HG03175 (cell line): ENCODE measurements around the gene SCAP.
"Not testable (repeated sequence)": the region's sequence is repeated elsewhere in the genome, so short reads cannot be mapped to it uniquely, and the experiment has no call there.

Source experiments
- ATAC-seq: cut with Tn5 transposase; IDR thresholded peaks from one replicate; pipeline ENCODE4 v1.9.1; 2021; ENCODE audit warnings: mild to moderate bottlenecking, moderate library complexity; ENCODE audit not compliant: unreplicated experiment

Gene SCAP

GRCh38 chr3:47481763-47482162 is 6.0 kb upstream of the SCAP start:
- ATAC-seq: not testable (repeated sequence)

- ATAC-seq: not testable (repeated sequence)
These were observed 4.5 kb upstream of the SCAP start for GRCh38 chr3:47480267-47480666.

- no peak for ATAC-seq
These were observed 4.1 kb upstream of the SCAP start for GRCh38 chr3:47479826-47480160.

GRCh38 chr3:47478022-47478421 is 2.3 kb upstream of the SCAP start:
- ATAC-seq: no peak

DNA sequence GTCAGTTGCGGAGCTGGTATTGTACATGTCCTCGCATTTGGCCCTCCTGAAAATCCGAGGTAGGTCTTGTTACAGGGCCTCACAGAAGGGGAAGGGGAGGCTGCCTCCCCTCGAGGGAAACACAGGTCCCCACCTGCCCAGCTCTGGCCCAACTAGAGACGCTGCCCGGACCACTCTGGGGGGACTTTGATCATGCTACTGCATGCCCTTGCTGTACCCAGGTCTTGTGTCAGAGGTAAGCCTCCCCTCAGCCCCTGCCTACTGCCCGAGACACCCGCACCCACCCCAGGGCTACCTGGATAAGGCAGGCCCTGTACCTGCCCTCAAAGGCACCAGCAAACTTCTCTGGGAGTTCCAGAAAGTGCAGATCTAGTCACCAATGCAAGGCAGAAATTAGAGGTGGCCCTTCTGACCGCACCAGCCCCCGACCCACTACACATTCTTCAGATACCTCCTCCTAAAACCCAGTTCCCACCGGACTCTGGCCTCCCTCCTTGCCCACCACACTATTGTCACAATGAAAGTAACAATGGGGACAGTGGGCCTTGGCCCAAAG is 981 bp upstream of the SCAP start:
- no peak for ATAC-seq

GRCh38 chr3:47476330-47476626 is 537 bp upstream of the SCAP start:
- ATAC-seq: peak; percentile 16

- no peak for ATAC-seq
These were observed 642 bp downstream of the SCAP start for GRCh38 chr3:47475029-47475569.

GRCh38 chr3:47473391-47473790 is 2.4 kb downstream of the SCAP start:
- ATAC-seq: no peak

DNA sequence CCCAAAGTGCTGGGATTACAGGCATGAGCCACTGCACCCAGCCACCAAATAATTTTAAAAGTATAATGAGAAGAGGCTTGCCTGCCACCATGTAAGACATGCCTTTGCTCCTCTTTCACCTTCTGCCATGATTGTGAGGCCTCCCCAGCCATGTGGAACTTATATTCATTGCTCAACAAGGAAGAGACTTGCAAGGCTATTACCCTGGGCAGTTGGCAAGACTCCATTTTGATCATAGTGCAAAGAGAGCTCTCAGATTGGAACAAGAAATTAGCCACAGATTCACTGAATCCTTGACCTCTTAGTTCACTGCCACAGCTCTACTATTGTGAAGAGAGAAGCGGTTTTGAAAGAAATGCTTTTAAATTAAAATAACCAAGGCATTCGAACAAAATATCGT is 6.1 kb downstream of the SCAP start:
- ATAC-seq: no peak

DNA sequence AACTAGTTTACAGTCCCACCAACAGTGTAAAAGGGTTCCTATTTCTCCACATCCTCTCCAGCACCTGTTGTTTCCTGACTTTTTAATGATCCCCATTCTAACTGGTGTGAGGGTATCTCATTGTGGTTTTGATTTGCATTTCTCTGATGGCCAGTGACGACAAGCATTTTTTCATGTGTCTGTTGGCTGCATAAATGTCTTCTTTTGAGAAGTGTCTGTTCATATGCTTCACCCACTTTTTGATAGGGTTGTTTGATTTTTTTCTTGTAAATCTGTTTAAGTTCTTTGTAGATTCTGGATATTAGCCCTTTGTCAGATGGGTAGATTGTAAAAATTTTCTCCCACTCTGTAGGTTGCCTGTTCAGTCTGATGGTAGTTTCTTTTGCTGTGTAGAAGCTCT is 7.4 kb downstream of the SCAP start:
- ATAC-seq: not testable (repeated sequence)

DNA sequence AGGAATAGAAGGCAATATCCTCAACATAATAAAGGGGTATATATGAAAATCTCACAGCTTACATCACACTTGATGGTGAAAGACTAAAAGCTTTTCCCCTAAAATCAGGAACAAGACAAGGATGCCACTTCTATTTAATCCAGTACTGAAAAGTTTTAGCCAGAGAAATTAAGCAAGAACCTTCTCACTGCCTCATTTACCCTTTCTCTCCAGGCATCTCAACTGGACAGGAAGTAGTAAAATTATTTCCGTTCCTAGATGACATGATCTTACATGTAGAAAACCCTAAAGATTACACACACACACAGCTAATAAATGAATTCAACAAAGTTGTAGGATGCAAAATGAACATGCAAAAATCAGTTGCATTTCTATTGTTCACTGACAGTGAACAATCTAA is 11.2 kb downstream of the SCAP start:
- no peak for ATAC-seq

DNA sequence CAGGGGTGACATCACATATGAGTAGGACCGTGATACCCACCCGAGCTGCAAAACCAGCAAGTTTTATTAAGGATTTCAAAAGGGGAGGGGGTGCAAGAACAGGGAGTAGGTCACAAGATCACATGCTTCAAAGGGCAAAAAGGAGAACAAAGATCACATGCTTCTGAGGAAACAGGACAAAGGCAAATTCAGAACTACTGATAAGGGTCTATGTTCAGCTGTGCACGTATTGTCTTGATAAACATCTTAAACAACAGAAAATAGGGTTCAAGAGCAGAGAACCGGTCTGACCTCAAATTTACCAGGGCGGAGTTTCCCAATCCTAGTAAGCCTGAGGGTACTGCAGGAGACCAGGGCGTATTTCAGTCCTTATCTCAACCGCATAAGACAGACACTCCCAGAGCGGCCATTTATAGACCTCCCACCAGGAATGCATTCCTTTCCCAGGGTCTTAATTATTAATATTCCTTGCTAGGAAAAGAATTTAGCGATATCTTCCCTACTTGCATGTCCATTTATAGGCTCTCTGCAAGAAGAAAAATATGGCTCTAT is 16.1 kb downstream of the SCAP start:
- ATAC-seq: not testable (repeated sequence)

DNA sequence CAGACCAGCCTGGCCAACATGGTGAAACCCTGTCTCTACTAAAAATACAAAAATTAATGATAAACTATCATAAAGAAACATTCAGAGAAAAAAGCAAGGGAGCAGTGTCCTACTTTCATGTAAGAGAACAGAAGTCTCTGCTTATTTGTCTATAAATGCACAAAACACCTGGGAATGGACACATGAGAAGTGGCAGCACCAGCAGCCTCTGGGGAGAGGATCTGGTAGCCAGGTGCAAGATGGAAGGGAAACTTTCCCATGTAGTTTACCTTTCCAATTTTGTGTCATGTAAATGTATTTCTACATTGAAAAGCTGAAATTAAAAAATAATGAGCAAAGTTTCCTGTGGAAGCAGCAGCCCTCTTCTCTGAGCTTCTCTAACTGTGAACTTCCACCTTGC is 18.8 kb downstream of the SCAP start:
- no peak for ATAC-seq

DNA sequence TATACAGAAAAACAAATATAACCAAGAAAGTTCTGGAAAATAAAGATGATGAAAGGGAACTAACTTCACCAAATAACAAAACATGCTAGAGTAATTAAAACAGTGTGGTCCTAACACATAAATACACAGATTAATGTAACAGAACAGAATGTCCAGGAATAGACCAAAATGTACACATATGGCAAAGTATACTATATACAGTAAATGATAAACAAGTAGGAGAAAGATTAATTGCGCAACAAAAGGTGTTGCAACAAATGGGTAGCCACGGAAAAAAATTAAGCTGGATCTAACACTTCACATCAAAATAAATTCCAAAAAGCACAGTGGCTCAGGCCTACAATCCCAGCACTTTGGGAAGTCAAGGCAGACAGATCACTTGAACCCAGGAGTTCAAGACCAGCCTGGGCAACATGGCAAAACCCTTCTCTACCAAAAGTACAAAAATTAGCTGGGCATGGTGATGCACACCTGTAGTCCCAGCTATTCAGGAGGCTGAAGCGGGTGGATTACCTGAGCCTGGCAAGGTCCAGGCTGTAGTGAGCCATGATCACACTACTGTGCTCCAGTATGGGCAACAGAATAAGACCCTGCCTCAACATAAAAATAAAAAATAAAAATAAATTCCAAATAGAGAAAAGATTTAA is 19.8 kb downstream of the SCAP start:
- no peak for ATAC-seq

DNA sequence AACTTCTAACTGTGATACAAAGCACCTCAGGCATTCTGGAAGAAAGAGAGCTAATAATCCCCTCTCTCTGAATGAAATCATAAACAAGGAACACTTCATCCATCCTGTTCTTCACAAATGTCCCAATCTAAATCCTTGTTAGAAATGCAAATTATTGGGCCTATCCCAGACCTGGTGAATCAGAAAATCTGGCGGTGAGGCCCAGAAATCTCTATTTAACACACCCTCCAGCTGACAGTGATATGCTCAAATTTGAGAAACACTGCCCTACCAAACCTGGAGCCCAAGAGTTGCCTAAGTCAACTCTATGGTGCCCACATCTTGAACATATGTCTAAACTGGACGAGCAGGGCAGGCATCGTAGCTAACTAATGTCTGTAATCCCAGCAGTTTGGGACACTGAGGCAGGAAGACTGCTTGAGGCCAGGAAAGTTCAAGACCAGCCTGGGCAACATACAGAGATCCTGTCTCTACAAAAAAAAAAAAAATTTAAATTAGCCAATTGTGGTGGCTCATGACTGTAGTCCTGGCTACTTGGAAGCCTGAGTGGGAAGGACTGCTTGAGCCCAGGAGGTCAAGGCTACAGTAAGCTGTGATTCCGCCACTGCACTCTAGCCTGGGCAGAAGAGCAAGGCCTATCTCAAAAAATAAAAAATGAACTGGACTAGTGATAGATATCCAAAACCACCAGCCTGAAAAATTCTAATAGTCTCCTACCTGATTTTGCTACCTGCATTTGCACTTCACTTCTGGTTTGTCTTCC is 23.1 kb downstream of the SCAP start:
- ATAC-seq: no peak

DNA sequence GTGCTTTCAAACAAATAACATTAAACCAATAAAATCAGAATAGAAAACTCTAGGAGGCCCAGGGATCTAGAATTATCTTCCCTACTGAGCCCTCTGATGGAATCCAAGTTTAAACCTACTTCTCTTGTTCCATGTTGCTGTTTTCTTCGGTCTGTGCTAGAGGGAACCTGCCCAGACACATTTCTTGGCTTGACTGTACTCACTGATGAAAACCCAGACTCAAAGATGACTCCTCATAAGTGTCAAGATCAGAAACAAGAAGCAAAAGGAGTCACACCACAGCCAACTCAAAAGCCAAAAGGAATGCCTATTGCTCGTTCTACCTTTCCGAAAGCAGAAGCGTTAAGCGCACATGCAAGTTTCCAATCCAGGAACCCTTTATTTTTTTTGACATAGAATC is 31.6 kb downstream of the SCAP start:
- no peak for ATAC-seq

- no peak for ATAC-seq
These were observed 32.1 kb downstream of the SCAP start for GRCh38 chr3:47443611-47443995.

DNA sequence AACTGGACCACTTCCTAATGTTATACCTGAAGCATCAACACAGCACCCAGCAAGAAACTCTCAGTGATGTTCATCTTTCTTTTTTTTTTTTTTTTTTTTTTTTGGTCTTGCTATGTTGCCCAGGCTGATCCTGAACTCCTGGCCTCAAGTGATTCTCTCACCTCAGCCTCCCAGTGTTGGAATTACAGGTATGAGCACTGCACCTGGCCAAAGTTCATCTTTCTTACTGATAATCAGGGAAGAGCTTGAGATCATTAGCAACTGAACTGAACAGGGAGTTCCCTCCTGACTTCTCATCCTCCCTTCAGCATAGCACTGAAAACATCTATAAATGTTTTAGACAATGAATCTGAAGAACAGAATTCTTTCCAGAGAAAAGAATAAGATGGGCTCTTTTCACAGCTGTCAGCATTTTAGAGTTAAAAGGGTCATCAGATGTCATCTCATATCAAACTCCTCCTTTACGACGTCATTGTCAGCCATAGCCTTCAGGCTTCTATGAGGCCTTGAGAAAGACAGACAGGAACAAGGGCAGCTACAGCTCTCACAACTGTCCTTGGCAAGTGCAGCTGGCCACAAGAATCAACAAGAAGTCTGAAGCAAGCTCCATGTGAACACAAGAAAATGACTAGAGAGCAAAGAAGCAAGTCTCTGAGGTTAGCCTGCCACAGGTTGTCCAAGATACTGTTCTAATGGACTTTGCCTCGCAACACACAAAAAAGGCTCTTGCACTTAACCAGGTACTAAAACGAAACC is 33.8 kb downstream of the SCAP start:
- no peak for ATAC-seq

GRCh38 chr3:47440131-47440530 is 35.6 kb downstream of the SCAP start:
- ATAC-seq: no peak

DNA sequence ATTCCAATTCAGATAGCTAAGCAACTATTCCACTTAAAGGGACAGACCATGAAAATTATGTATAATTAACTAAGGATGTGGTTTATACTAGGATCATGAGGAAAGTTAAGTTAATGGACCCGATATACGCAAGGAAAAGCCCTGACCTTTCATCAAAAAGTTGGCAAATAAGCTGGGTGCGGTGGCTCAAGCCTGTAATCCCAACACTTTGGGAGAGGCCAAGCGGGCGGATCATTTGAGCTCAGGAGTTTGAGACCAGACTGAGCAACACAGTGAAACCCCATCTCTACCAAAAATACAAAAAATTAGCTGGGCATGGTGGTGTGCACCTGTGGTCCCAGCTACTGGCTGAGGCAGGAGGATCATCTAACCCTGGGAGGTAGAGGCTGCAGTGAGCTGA is 39.6 kb downstream of the SCAP start:
- no peak for ATAC-seq

DNA sequence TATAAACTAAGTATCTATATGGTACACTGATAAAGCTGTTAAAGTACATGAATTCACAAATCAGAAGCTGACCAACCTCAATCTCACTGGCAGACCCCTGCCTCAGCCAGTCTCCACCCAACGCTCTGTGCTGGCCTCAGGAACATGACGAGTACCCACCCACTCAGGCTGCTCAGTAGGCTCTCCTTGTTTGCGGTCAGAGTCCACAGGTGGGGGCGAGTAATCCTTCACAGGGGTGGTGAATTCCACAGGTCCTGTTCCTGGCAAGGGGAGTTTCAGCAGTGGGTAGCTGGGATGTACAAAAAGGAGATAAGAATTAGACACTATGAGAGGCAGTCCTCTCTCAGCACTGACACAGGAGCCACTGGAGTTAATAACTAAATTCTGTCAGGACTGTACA is 40.9 kb downstream of the SCAP start:
- ATAC-seq: no peak
